GM12891 (cell line): Measurements from ENCODE around the gene CFAP73.

Source experiments
- POU2F2 ChIP-seq: IDR thresholded peaks from 2 replicates; pipeline ENCODE4 v1.6.1; 2011; ENCODE audit warnings: low read depth, mild to moderate bottlenecking, control low read depth, low read length, moderate library complexity
- TAF1 ChIP-seq: IDR thresholded peaks from 2 replicates; pipeline ENCODE4 v1.6.1; 2011; ENCODE audit warnings: low read depth, low read length, control low read depth

- TF ChIP-seq POU2F2 (peak; percentile 94), TAF1 (no peak)
Measured at GRCh38 chr12:113208041-113208934, 58.8 kb downstream of the CFAP73 start.
